GM19455 (cell line): ENCODE data around the gene CEMIP2.

Experiments used
- ATAC-seq: cut with Tn5 transposase; IDR thresholded peaks from one replicate; pipeline ENCODE4 v1.9.1; 2021; ENCODE audit not compliant: unreplicated experiment

The CEMIP2 gene

DNA sequence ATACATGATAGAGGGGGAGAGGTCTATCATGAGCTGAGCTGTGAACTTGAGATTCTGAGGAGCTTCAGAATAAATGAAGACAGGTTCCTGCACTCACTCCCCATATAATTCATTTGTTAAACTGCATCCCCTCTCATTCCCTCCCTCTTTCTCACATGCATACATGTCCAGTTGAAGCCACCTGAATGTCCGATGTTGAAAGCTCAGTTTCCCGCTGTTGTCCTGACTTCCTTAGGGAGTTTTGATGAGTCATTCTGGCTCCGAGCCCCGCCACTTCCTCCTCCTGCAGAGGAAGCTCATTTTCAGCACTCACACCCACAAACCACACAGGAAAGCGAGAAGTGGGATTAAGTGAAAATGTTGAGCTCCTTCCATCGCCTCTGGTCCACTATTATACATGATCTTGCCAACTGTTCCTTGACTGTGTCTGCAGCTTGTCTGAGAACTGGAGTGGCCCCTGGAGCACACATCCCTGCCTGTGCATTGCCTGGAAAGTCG, 121.2 kb downstream of the CEMIP2 start:
- ATAC-seq = no peak

DNA sequence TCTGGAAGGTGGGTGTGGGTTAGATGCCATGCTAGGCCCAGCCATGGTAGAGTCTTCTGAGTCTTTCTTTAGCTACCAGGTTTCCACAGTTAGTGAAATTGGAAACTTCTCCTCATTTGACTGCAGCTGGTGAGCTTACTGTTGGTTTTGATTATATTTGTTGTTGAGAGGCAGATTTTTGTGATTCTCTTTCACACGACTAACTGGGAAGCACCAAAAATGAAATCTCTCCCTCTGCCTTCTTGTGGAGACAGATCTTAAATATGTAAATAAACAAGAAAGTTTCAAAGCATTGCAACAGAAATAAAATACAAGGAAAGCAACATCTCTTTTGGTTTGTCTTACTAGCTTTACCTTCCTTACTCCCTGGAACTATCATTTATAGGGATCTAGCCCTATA, 122.2 kb downstream of the CEMIP2 start:
- no peak for ATAC-seq

DNA sequence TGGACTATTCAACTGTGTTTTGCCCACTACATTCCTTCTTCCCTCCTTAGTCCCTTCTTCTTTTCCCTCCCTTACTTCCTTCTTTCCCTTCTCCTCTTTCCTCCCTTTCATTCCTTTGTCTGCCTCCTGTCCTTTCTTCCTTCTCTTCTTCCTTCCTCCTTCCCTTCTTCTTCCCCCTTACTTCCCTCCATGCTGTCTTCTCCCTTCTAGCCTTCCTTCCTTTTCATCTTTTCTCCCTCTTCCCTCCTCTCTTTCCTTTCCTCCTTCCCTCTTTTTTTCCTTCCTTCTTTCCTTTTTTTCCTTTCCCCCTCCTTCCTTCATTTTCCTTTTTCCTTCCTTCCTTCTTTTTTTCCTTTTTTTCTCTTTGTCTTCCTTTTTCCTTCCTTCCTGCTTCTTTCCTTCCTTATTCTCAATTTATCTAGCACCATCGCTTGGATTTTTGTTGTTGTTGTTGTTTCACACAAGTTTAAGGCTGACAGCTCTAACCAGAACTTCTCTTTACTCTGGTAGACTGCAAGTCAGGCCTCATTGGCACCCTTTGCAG, 123.4 kb downstream of the CEMIP2 start:
- no peak for ATAC-seq

DNA sequence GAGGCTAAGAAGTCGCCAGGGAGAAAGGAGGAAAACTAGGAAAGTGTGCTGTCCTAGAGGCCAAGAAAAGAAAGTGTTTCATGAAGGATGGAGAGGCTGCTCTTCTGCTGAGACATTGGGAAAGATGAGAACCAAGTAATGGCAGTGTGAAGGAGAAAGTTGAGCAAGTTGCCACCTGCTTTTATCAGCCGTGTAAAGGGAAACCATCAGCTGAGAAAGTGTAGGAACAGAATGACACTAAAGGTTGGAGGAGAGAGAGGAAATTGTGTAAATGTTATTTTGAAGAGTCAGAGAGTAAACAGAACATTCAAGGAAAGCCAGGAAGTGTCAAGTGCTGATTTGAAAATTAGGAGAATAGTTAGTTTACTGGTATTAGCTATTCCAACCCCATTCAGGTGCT, 125.0 kb downstream of the CEMIP2 start:
- no peak for ATAC-seq

DNA sequence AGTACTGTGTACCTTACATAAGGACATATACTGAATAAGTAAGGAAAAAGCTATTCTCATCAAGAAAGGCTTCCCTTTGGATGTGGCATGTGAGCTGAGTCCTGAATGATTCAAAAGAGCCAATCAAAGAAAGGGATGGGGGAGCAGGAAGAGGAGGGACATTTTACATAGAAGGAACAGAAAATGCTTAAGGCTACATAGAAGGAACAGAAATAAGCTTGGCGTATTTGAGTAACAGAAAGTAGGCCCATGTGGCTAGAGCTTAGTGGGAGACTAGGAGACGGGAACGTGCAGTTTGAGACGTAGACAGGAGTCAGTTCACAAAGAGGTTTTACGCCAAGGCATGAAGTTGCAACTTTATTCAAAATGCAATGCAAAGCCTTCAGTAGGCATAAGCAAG, 126.3 kb downstream of the CEMIP2 start:
- no peak for ATAC-seq

DNA sequence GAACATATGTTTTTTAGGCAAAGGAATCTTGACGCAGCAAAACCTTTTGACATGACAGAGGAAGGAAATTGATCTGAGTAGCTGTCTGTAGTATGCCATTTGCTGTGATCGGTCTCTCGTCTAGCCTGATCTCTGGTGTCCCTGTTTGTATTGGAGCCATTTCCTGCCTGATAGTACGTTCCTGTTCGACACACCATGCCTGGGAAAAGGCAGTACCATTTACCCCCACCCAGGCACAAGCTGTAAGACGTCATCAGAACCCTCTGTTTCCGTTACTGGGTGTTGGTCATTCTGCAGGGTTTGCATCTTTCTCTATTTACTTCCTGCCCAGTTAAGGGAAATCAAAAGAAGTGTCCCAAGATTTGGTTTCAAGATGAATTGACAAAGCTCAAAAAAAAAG, 129.7 kb downstream of the CEMIP2 start:
- no peak for ATAC-seq

DNA sequence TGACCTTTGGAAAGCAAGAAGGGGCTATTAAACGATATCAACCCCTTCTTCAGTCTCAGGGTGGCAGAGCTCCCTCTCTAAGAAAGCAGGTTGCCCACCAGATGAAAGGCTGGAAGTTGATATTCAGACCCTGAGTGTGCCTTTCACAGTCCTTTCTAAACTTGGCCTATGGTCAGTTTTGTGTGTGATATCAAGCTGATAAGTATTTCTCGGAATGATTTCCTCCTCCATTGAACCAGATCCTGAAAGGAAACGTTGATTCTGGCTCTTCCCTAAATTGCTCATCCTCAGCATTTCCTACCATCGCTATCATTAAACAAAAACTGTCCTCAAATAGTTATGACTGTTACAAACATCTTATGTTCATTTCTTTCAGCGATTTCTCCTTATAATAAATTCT, 130.4 kb downstream of the CEMIP2 start:
- ATAC-seq = no peak

DNA sequence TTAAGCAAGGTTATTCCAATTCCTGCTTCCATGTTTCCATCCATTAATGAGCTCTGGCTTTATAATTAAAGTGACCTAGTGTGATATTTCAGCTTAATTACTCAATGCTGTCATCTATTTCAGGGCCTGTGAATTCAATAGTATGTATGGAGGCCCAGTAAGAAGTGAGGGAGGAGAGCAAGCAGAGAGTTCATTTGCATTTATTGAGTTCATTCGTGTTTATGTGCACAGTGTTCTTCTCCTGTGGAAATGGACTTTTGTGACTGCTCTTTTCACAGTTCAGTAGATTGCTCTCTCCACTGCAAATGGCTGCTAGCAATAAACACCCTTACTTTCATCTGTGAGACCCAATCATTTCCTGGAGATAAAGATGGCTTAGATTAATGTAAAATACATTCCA, 130.9 kb downstream of the CEMIP2 start:
- no peak for ATAC-seq

DNA sequence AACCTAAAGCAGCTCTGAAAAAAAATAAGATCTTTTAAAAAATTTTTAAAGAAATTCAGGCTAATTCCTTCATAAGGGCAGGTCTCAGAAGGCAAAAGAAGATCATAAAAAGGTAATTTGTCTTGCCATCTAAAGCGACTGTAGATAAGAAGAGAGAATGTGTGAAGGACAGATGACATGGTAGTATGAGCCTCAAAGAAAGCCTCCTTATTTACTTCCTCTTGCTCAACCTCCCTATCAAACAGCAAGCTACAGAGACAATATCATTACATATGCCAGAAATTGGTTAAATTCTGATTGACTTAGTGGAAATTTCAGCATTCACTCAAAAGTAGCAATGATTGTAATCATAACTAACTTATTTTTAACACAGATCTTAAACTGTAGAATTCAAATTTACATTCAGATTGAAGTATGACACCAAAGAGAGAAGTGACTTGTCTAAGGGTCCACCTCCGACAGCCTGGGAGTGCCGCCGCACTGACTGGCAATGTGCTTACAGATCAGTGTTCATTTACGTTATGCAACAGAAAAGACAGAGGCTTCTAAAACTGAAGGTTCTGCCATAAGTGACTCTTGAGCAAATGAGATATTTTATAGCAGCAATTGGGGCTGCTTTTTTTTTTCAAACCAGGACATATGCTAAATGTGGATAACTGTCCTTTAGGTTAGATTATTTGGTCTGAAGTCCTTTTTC, 132.0 kb downstream of the CEMIP2 start:
- no peak for ATAC-seq

DNA sequence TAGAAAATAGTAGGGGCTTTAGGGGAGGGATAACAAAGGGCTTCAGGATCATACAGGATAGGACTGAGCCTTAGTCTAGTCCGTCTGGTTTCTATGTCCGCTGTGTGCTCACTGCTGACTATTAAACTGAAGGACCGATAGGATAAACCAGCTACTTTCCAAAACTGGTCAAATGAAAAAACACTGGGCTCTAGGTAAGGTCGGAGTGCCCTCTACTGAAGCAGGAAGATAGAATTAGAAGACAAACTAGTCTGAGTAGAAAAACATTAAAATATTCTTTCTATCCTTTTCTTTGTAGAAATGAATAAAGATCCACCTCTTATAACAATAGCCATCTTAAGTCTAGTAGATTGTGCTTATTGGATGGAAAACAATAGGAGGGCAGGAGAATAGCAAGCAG, 133.6 kb downstream of the CEMIP2 start:
- no peak for ATAC-seq
